Dermis lymphatic vessel endothelial cell (primary cell): ENCODE data around the gene RAP1GAP. TPM values are rescaled to one million over a fixed set of nuclear protein-coding genes. Genes with fewer than 3 reads are reported as not detected.

Experiments used
- total RNA-seq: library from RNA; depleted of rRNA; stranded (reverse); fragments of >200 nt; gene quantifications from 2 replicates; pipeline ENCODE4 v1.2.1, GENCODE V29; 2014

Gene RAP1GAP
- under 0.01 TPM in 2 replicates for total RNA-seq

DNA sequence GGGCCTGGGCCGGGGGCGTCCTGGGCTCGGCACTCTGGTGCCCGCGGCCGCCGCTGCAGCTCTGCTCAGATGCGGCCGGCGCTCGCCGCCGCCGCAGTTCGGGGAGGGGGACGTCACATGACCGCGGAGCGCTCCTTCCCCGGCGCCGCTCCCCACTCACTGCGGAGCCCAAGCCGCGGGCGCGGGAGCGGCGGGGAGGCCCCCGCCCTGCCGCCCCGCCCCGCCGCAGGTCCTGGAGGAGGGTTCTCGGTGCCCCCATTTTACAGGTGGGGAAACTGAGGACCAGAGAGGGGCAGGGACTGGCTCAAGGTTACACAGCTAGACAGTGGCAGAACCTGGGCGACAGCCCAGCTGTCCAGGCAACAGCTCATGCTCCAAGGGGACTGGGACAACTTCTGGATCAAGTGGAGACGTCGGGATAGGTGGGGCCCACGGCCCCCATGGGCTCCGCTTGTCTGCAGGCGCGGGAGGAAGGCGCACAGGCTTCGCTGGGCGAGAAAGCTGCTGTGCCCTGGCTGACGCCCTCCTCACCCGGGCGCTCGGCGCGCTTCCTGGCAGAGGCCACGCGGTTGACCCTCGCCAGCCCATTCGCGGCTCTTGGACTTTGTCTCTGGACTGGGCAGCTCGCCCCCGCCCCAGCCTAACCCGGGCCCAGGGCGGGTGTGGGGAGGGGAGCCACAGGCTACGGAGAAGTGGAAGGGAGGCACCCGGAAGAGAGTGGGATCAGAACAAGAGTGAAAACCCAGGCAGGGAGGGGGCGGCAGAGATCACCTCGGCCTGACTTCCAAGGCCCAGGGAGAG is at the start of gene RAP1GAP:
Gene RAP1GAP, minus strand, starts transcription at position 100 of the 801 bp plus-strand sequence. CDS start 49,325 bp downstream, outside the sequence.

Other genes starting within 250 kb of the RAP1GAP start
- 5.0 and 9.2 TPM in 2 replicates for gene NBPF3, start 229.2 kb downstream of the RAP1GAP start, total RNA-seq
- gene ALPL, start 159.9 kb downstream of the RAP1GAP start, total RNA-seq = 0.22 and 0.26 TPM in 2 replicates
- 54.8 and 66.9 TPM in 2 replicates for gene USP48, start 113.8 kb upstream of the RAP1GAP start, total RNA-seq
- gene LDLRAD2, start 142.9 kb upstream of the RAP1GAP start, total RNA-seq = 0.09 and 0.11 TPM in 2 replicates